Measurements from ENCODE around the gene PPP1R9B.

- TF ChIP-seq EZH2 (IDR thresholded peaks at IDR 0.05; ENCODE audit: borderline replicate concordance, low read length) (no peak), CTCF (IDR thresholded peaks at IDR 0.05; ENCODE audit: low read length) (no peak)
Measured at GRCh38 chr17:50125420-50125997, 25.0 kb downstream of the PPP1R9B start.
